ENCODE results near the gene PKIB.

PKIB gene

GRCh38 chr6:122683989-122684651 is 73.9 kb downstream of the PKIB start:
- no peak for TF ChIP-seq CTCF (IDR thresholded peaks at IDR 0.05; ENCODE audit: insufficient read depth, low read depth, low read length, missing control alignments)
- DNase-seq (ENCODE audit: low read depth) = no peak
- no peak overlapping the region for H3K4me3 ChIP-seq (ENCODE audit: low read length)

GRCh38 chr6:122692175-122692598 is 82.0 kb downstream of the PKIB start:
- no peak overlapping the region for H3K4me3 ChIP-seq (ENCODE audit: low read length)
- no peak for TF ChIP-seq CTCF (IDR thresholded peaks at IDR 0.05; ENCODE audit: insufficient read depth, low read depth, low read length, missing control alignments)
- DNase-seq (ENCODE audit: low read depth) = peak; percentile 60

- no peak overlapping the region for H3K4me3 ChIP-seq (ENCODE audit: low read length)
- TF ChIP-seq CTCF (IDR thresholded peaks at IDR 0.05; ENCODE audit: insufficient read depth, low read depth, low read length, missing control alignments) = no peak
- DNase-seq (ENCODE audit: low read depth) = no peak
Measured at GRCh38 chr6:122692807-122693580, 82.8 kb downstream of the PKIB start.

- no peak for DNase-seq (ENCODE audit: low read depth)
- TF ChIP-seq CTCF (IDR thresholded peaks at IDR 0.05; ENCODE audit: insufficient read depth, low read depth, low read length, missing control alignments) = no peak
- no peak overlapping the region for H3K4me3 ChIP-seq (ENCODE audit: low read length)
Measured at GRCh38 chr6:122694075-122694474, 83.9 kb downstream of the PKIB start.

GRCh38 chr6:122694602-122695001 is 84.4 kb downstream of the PKIB start:
- TF ChIP-seq CTCF (IDR thresholded peaks at IDR 0.05; ENCODE audit: insufficient read depth, low read depth, low read length, missing control alignments) = no peak
- no peak for DNase-seq (ENCODE audit: low read depth)

GRCh38 chr6:122695188-122695587 is 85.0 kb downstream of the PKIB start:
- H3K4me3 ChIP-seq (ENCODE audit: low read length) = no peak overlapping the region
- TF ChIP-seq CTCF (IDR thresholded peaks at IDR 0.05; ENCODE audit: insufficient read depth, low read depth, low read length, missing control alignments) = no peak
- DNase-seq (ENCODE audit: low read depth) = no peak

More at GRCh38 chr6:122694602-122695001, 84.4 kb downstream of the PKIB start:
- no peak overlapping the region for H3K4me3 ChIP-seq (ENCODE audit: low read length)
